Muscle layer of colon (tissue), 2 donors: ENCODE data around the gene SRGAP3.
"Not testable (repeated sequence)": the region's sequence is repeated elsewhere in the genome, so short reads cannot be mapped to it uniquely, and the experiment has no call there.

ENCODE experiments used
- H3K27ac ChIP-seq: one replicate; pipeline ENCODE4 v1.7.0; 2013; ENCODE audit warnings: low read depth, mild to moderate bottlenecking, low read length, moderate library complexity
- H3K27me3 ChIP-seq, 2 donors: one replicate each; pipeline ENCODE4 v1.7.0; 2013; ENCODE audit warnings: low read length in 2 of 2, mild to moderate bottlenecking in 2 of 2; ENCODE audit not compliant: insufficient read depth in 2 of 2, control insufficient read depth in 1 of 2
- H3K36me3 ChIP-seq: one replicate; pipeline ENCODE4 v1.7.0; 2013; ENCODE audit warnings: mild to moderate bottlenecking, low read length; ENCODE audit not compliant: insufficient read depth
- H3K4me1 ChIP-seq: one replicate; pipeline ENCODE4 v1.7.0; 2013; ENCODE audit warnings: mild to moderate bottlenecking, low read length; ENCODE audit not compliant: insufficient read depth
- H3K4me3 ChIP-seq, 2 donors: one replicate each; pipeline ENCODE4 v1.7.0; 2013; ENCODE audit warnings: low read length in 2 of 2, low read depth in 1 of 2, mild to moderate bottlenecking in 1 of 2, moderate library complexity in 1 of 2
- H3K9ac ChIP-seq: one replicate; pipeline ENCODE4 v1.7.0; 2013; ENCODE audit warnings: low read length
- H3K9me3 ChIP-seq: one replicate; pipeline ENCODE4 v1.7.0; 2013; ENCODE audit warnings: mild to moderate bottlenecking, low read length
- donor health status: abdominal sarcoma.
- donor health status: Adenocarcinoma of cecum.

The SRGAP3 gene

GRCh38 chr3:9249273-9250192, at the start of gene SRGAP3:
Gene SRGAP3 (minus strand): TSS chr3:9249646. CDS start chr3:9248951, 695 bp downstream.
- Histone ChIP-seq H3K27ac (peak within 1 kb of the TSS; percentile 18), H3K4me1 (peaks cover 14% of the 10 kb centered on the region), H3K36me3 (no peaks in the 10 kb centered on the region), H3K4me3 (peak within 1 kb of the TSS; percentile 50 to 75), H3K9ac (peak within 1 kb of the TSS; percentile 11), H3K9me3 (no peaks in the 10 kb centered on the region), H3K27me3 (no peaks in the 10 kb centered on the region)

GRCh38 chr3:9298236-9298635, 48.8 kb upstream of the SRGAP3 start:
- H3K4me1 ChIP-seq: peaks cover 4% of the 10 kb centered on the region
- H3K27ac ChIP-seq: no peak overlapping the region
- peaks cover 0 to 6% of the 10 kb centered on the region in 2 donors for H3K27me3 ChIP-seq
- no peak overlapping the region for H3K9ac ChIP-seq
- H3K4me3 ChIP-seq: no peak overlapping the region
- no peaks in the 10 kb centered on the region for H3K36me3 ChIP-seq
- H3K9me3 ChIP-seq: no peaks in the 10 kb centered on the region

- H3K36me3 ChIP-seq: no peaks in the 10 kb centered on the region
- no peaks in the 10 kb centered on the region for H3K27me3 ChIP-seq
- no peak overlapping the region for H3K9ac ChIP-seq
- no peaks in the 10 kb centered on the region for H3K9me3 ChIP-seq
- H3K27ac ChIP-seq: no peak overlapping the region
- H3K4me1 ChIP-seq: no peaks in the 10 kb centered on the region
- H3K4me3 ChIP-seq: no peak overlapping the region
Observed at GRCh38 chr3:9296241-9296640, 46.8 kb upstream of the SRGAP3 start.

- Histone ChIP-seq H3K27me3 (no peaks in the 10 kb centered on the region), H3K4me1 (no peaks in the 10 kb centered on the region)
Observed at GRCh38 chr3:9295007-9295406, 45.6 kb upstream of the SRGAP3 start.

GRCh38 chr3:9293953-9294352, 44.5 kb upstream of the SRGAP3 start:
- not testable (repeated sequence) for H3K4me3 ChIP-seq, H3K9ac ChIP-seq, H3K4me1 ChIP-seq, H3K27me3 ChIP-seq, H3K36me3 ChIP-seq, H3K9me3 ChIP-seq, H3K27ac ChIP-seq

More at GRCh38 chr3:9295007-9295406, 45.6 kb upstream of the SRGAP3 start:
- Histone ChIP-seq H3K9me3 (no peaks in the 10 kb centered on the region), H3K9ac (no peak overlapping the region), H3K4me3 (no peak overlapping the region), H3K27ac (no peak overlapping the region), H3K36me3 (no peaks in the 10 kb centered on the region)

GRCh38 chr3:9293076-9293475, 43.6 kb upstream of the SRGAP3 start:
- H3K36me3 ChIP-seq: no peaks in the 10 kb centered on the region
- no peaks in the 10 kb centered on the region for H3K4me1 ChIP-seq
- no peak overlapping the region for H3K9ac ChIP-seq
- H3K27me3 ChIP-seq: no peaks in the 10 kb centered on the region
- no peaks in the 10 kb centered on the region for H3K9me3 ChIP-seq
- no peak overlapping the region for H3K4me3 ChIP-seq
- no peak overlapping the region for H3K27ac ChIP-seq

- no peaks in the 10 kb centered on the region for H3K9me3 ChIP-seq
- H3K36me3 ChIP-seq: no peaks in the 10 kb centered on the region
- no peak overlapping the region for H3K4me3 ChIP-seq
- H3K27ac ChIP-seq: no peak overlapping the region
- H3K9ac ChIP-seq: no peak overlapping the region
- no peaks in the 10 kb centered on the region for H3K4me1 ChIP-seq
- no peaks in the 10 kb centered on the region for H3K27me3 ChIP-seq
Observed at GRCh38 chr3:9292516-9292915, 43.1 kb upstream of the SRGAP3 start.

GRCh38 chr3:9291821-9292410, 42.5 kb upstream of the SRGAP3 start:
- Histone ChIP-seq H3K27ac (no peak overlapping the region), H3K27me3 (no peaks in the 10 kb centered on the region), H3K9me3 (no peaks in the 10 kb centered on the region), H3K4me3 (no peak overlapping the region), H3K36me3 (no peaks in the 10 kb centered on the region), H3K9ac (no peak overlapping the region), H3K4me1 (no peaks in the 10 kb centered on the region)

GRCh38 chr3:9290566-9290965, 41.1 kb upstream of the SRGAP3 start:
- no peaks in the 10 kb centered on the region for H3K9me3 ChIP-seq
- no peak overlapping the region for H3K4me3 ChIP-seq
- no peak overlapping the region for H3K9ac ChIP-seq
- H3K27me3 ChIP-seq: no peaks in the 10 kb centered on the region
- H3K36me3 ChIP-seq: no peaks in the 10 kb centered on the region
- H3K27ac ChIP-seq: no peak overlapping the region
- no peaks in the 10 kb centered on the region for H3K4me1 ChIP-seq

GRCh38 chr3:9281533-9281932, 32.1 kb upstream of the SRGAP3 start:
- not testable (repeated sequence) for H3K36me3 ChIP-seq, H3K4me3 ChIP-seq, H3K9me3 ChIP-seq, H3K4me1 ChIP-seq, H3K27me3 ChIP-seq, H3K27ac ChIP-seq, H3K9ac ChIP-seq

GRCh38 chr3:9280451-9281219, 31.2 kb upstream of the SRGAP3 start:
- H3K4me3 ChIP-seq: no peak overlapping the region

More at GRCh38 chr3:9280451-9281219, 31.2 kb upstream of the SRGAP3 start:
- no peak overlapping the region for H3K27ac ChIP-seq
- H3K9me3 ChIP-seq: no peaks in the 10 kb centered on the region
- no peak overlapping the region for H3K9ac ChIP-seq
- H3K27me3 ChIP-seq: no peaks in the 10 kb centered on the region
- no peaks in the 10 kb centered on the region for H3K4me1 ChIP-seq
- no peaks in the 10 kb centered on the region for H3K36me3 ChIP-seq
